Progenitor cell of endocrine pancreas (in vitro differentiated cells): ENCODE data around the gene DCD. TPM values are rescaled to one million over a fixed set of nuclear protein-coding genes. Genes with fewer than 3 reads are reported as not detected.

Experiments used
- DNase-seq: peaks from one replicate; pipeline ENCODE4 v3.0.0; 2021; ENCODE audit warnings: low spot score; ENCODE audit not compliant: unreplicated experiment
- H3K27ac Mint-ChIP-seq: 2 replicates; pipeline ENCODE4 v1.8.0; 2021; ENCODE audit warnings: mild to moderate bottlenecking, moderate library complexity, mixed read lengths
- H3K27me3 Mint-ChIP-seq: 2 replicates; pipeline ENCODE4 v1.8.0; 2021; ENCODE audit warnings: mixed read lengths
- H3K36me3 Mint-ChIP-seq: 2 replicates; pipeline ENCODE4 v1.8.0; 2022; ENCODE audit warnings: mixed read lengths; ENCODE audit not compliant: insufficient read depth
- H3K4me1 Mint-ChIP-seq: 2 replicates; pipeline ENCODE4 v1.8.0; 2021; ENCODE audit warnings: low read depth, mixed read lengths
- H3K4me3 Mint-ChIP-seq: 2 replicates; pipeline ENCODE4 v1.8.0; 2021; ENCODE audit warnings: low read depth, mild to moderate bottlenecking, moderate library complexity, mixed read lengths
- H3K9me3 Mint-ChIP-seq: 2 replicates; pipeline ENCODE4 v1.8.0; 2021; ENCODE audit warnings: low read depth, mixed read lengths
- CTCF ChIP-seq: fragments of 200-600 bp; sonication (generic); IDR thresholded peaks from one replicate; pipeline ENCODE4 v1.5.0; 2021; ENCODE audit warnings: antibody characterized with exemption, mild to moderate bottlenecking; ENCODE audit not compliant: unreplicated experiment
- total RNA-seq: library from RNA; stranded (reverse); gene quantifications from 2 replicates; pipeline ENCODE4 v1.2.1, GENCODE V29; 2021

Gene DCD
- total RNA-seq, 1 donor from 2014 or later = not detected

DNA sequence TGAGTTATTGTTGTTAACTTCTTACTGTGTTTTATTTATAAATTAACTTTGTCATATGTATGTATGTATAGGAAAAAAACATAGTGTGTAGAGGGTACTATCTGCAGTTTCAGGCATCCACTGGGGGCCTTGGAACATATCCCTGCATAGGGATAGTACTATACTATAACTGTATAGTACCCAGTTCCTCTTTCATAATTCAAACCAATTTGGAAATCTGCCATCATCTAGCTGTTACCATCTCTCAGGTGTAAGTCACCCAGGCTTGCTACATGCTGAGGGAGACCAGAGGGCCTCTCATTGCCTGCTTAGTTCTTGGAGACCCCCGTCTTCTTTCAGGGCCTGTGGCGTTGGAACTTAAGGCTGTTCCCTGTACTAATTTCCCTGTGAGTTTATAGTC lies 12.9 kb upstream of the DCD start:
- Mint-ChIP-seq H3K9me3 (no peaks in the 10 kb centered on the region), H3K27me3 (peaks cover 26% of the 10 kb centered on the region), H3K4me1 (peaks cover 14% of the 10 kb centered on the region), H3K36me3 (no peaks in the 10 kb centered on the region), H3K4me3 (no peak overlapping the region), H3K27ac (no peak overlapping the region)
- no peak for DNase-seq
- no peak for TF ChIP-seq CTCF

GRCh38 chr12:54660320-54660962 lies 12.3 kb upstream of the DCD start:
- Mint-ChIP-seq H3K9me3 (no peaks in the 10 kb centered on the region), H3K27ac (no peak overlapping the region), H3K36me3 (no peaks in the 10 kb centered on the region), H3K4me1 (peaks cover 13% of the 10 kb centered on the region), H3K27me3 (peaks cover 26% of the 10 kb centered on the region), H3K4me3 (no peak overlapping the region)
- DNase-seq = no peak
- TF ChIP-seq CTCF = no peak

- peaks cover 11% of the 10 kb centered on the region for H3K4me1 Mint-ChIP-seq
- DNase-seq = peak; percentile 43
- H3K9me3 Mint-ChIP-seq = no peaks in the 10 kb centered on the region
- TF ChIP-seq CTCF = peak; percentile 79
- no peak overlapping the region for H3K27ac Mint-ChIP-seq
- no peaks in the 10 kb centered on the region for H3K36me3 Mint-ChIP-seq
- H3K4me3 Mint-ChIP-seq = no peak overlapping the region
- peaks cover 36% of the 10 kb centered on the region for H3K27me3 Mint-ChIP-seq
These were observed 10.4 kb upstream of the DCD start for GRCh38 chr12:54658306-54659264.

- Mint-ChIP-seq H3K9me3 (no peaks in the 10 kb centered on the region), H3K27me3 (peaks cover 47% of the 10 kb centered on the region), H3K4me1 (peaks cover 11% of the 10 kb centered on the region), H3K27ac (no peak overlapping the region), H3K36me3 (no peaks in the 10 kb centered on the region), H3K4me3 (no peak overlapping the region)
- DNase-seq = no peak
- no peak for TF ChIP-seq CTCF
These were observed 9.0 kb upstream of the DCD start for GRCh38 chr12:54657105-54657607.

- no peak overlapping the region for H3K27ac Mint-ChIP-seq
These were observed 6.8 kb upstream of the DCD start for GRCh38 chr12:54654926-54655325.

More at GRCh38 chr12:54654926-54655325, 6.8 kb upstream of the DCD start:
- peaks cover 11% of the 10 kb centered on the region for H3K4me1 Mint-ChIP-seq
- no peaks in the 10 kb centered on the region for H3K9me3 Mint-ChIP-seq
- no peaks in the 10 kb centered on the region for H3K36me3 Mint-ChIP-seq
- DNase-seq = no peak
- H3K27me3 Mint-ChIP-seq = peaks cover 44% of the 10 kb centered on the region
- no peak for TF ChIP-seq CTCF
- no peak overlapping the region for H3K4me3 Mint-ChIP-seq
